ENCODE results near the gene SLAMF1. TPM values are rescaled to one million over a fixed set of nuclear protein-coding genes. Genes with fewer than 3 reads are reported as not detected.

Gene SLAMF1
- total and polyA plus RNA-seq, 2 donors (not counting 1 experiment from before 2014, with no cell fraction given): 20.7 to 42.3 TPM

- Histone ChIP-seq H3K9ac (ENCODE audit: low read length) (no peak overlapping the region), H3K36me3 (replicated peaks in 1 of 2; ENCODE audit: control extremely low read depth in 1 of 2, control insufficient read depth in 1 of 2, extremely low read depth in 1 of 2, insufficient read depth in 2 of 2, low read length in 1 of 2) (peaks cover 0 to 45% of the 10 kb centered on the region in 2 experiments), H3K79me2 (ENCODE audit: control insufficient read depth, insufficient read depth, low read length) (peaks cover 8% of the 10 kb centered on the region), H3K27me3 (replicated peaks in 1 of 4; ENCODE audit: control extremely low read depth in 1 of 4, control insufficient read depth in 3 of 4, insufficient read depth in 4 of 4, low read length in 3 of 4) (no peaks in the 10 kb centered on the region), H3K4me2 (replicated peaks; ENCODE audit: low read depth, low read length, poor library complexity, severe bottlenecking) (peak overlapping the region; percentile 49), H2AFZ (ENCODE audit: insufficient read depth, low read depth, low read length, poor library complexity, severe bottlenecking) (peak overlapping the region; percentile 58), H3K4me1 (ENCODE audit: control insufficient read depth in 2 of 2, insufficient read depth in 2 of 2, low read length in 2 of 2) (peaks cover 20 to 28% of the 10 kb centered on the region in 2 donors), H3K4me3 (ENCODE audit: control extremely low read depth in 1 of 5, extremely low read depth in 1 of 5, insufficient read depth in 1 of 5, low read depth in 2 of 5, low read length in 4 of 5) (no peak overlapping the region), H3K27ac (ENCODE audit: low read length in 2 of 2) (peak overlapping the region; percentile 13 to 68), H4K20me1 (ENCODE audit: control insufficient read depth, insufficient read depth, low read length, poor library complexity, severe bottlenecking) (no peaks in the 10 kb centered on the region), H3K9me3 (ENCODE audit: control extremely low read depth in 1 of 3, control insufficient read depth in 2 of 3, insufficient read depth in 1 of 3, low read length in 2 of 3) (peaks cover 4 to 11% (median 10%) of the 10 kb centered on the region in 3 donors)
- Mint-ChIP-seq H3K9me3 (ENCODE audit: insufficient read depth) (peaks cover 5% of the 10 kb centered on the region), H3K27me3 (no peaks in the 10 kb centered on the region), H3K4me1 (peaks cover 32% of the 10 kb centered on the region), H3K27ac (peak overlapping the region; percentile 89), H3K4me3 (peak overlapping the region; percentile 54)
- DNase-seq: peak; percentile 88
- 80% methylated on average over 1 of the region's 3 CpGs for WGBS (ENCODE audit: insufficient coverage)
- intact Hi-C loops (cut with micrococcal nuclease): loop anchor here (1.0 to 5.0 kb wide), 7 partner anchors 16 to 265 kb away; partner anchors contain the start of genes COPA and NCSTN
- CTCF ChIA-PET: interaction anchor here (0.7 to 10.6 kb wide), 51 partner anchors 10 to 297 kb away, joined by 3 to 233 read pairs (median 5); partner anchors contain the start of gene SLAMF6
- POLR2A ChIA-PET: interaction anchor here (1.0 kb wide), 1 partner anchor 177 kb away, joined by 4 read pairs; no protein-coding TSS in a partner anchor
- TF ChIP-seq EZH2 (IDR thresholded peaks at IDR 0.05; ENCODE audit: borderline replicate concordance, insufficient read depth, low read depth, low read length, poor library complexity, severe bottlenecking) (no peak), CTCF (IDR thresholded peaks at IDR 0.05) (peak; percentile 82)
- peak; percentile 94 for ATAC-seq (ENCODE audit: low read depth)
These were observed 39.7 kb downstream of the SLAMF1 start for GRCh38 chr1:160607011-160607671.

- peak overlapping the region; percentile 49 for H3K4me2 ChIP-seq (replicated peaks; ENCODE audit: low read depth, low read length, poor library complexity, severe bottlenecking)
- peak overlapping the region; percentile 13 to 68 for H3K27ac ChIP-seq (ENCODE audit: low read length in 2 of 2)
- no peak for ATAC-seq (ENCODE audit: low read depth)
These were observed 40.2 kb downstream of the SLAMF1 start for GRCh38 chr1:160606611-160607010.

More at GRCh38 chr1:160606611-160607010, 40.2 kb downstream of the SLAMF1 start:
- DNase-seq: no peak
- Histone ChIP-seq H3K27me3 (replicated peaks in 1 of 4; ENCODE audit: control extremely low read depth in 1 of 4, control insufficient read depth in 3 of 4, insufficient read depth in 4 of 4, low read length in 3 of 4) (no peaks in the 10 kb centered on the region), H3K9ac (ENCODE audit: low read length) (no peak overlapping the region), H2AFZ (ENCODE audit: insufficient read depth, low read depth, low read length, poor library complexity, severe bottlenecking) (peak overlapping the region; percentile 58), H3K4me1 (ENCODE audit: control insufficient read depth in 2 of 2, insufficient read depth in 2 of 2, low read length in 2 of 2) (peaks cover 20 to 28% of the 10 kb centered on the region in 2 donors), H3K79me2 (ENCODE audit: control insufficient read depth, insufficient read depth, low read length) (peaks cover 8% of the 10 kb centered on the region), H4K20me1 (ENCODE audit: control insufficient read depth, insufficient read depth, low read length, poor library complexity, severe bottlenecking) (no peaks in the 10 kb centered on the region), H3K4me3 (ENCODE audit: control extremely low read depth in 1 of 5, extremely low read depth in 1 of 5, insufficient read depth in 1 of 5, low read depth in 2 of 5, low read length in 4 of 5) (no peak overlapping the region), H3K36me3 (replicated peaks in 1 of 2; ENCODE audit: control extremely low read depth in 1 of 2, control insufficient read depth in 1 of 2, extremely low read depth in 1 of 2, insufficient read depth in 2 of 2, low read length in 1 of 2) (peaks cover 0 to 40% of the 10 kb centered on the region in 2 experiments), H3K9me3 (ENCODE audit: control extremely low read depth in 1 of 3, control insufficient read depth in 2 of 3, insufficient read depth in 1 of 3, low read length in 2 of 3) (peaks cover 4 to 12% (median 11%) of the 10 kb centered on the region in 3 donors)
- Mint-ChIP-seq H3K27ac (peak overlapping the region; percentile 89), H3K4me1 (peaks cover 32% of the 10 kb centered on the region), H3K27me3 (no peaks in the 10 kb centered on the region), H3K4me3 (peak overlapping the region; percentile 54), H3K9me3 (ENCODE audit: insufficient read depth) (peaks cover 9% of the 10 kb centered on the region)
- intact Hi-C loops (cut with micrococcal nuclease): loop anchor here (1.0 to 5.0 kb wide), 7 partner anchors 16 to 264 kb away; partner anchors contain the start of genes COPA and NCSTN
- no peak for TF ChIP-seq CTCF (IDR thresholded peaks at IDR 0.05)
- no peak for TF ChIP-seq EZH2 (IDR thresholded peaks at IDR 0.05; ENCODE audit: borderline replicate concordance, insufficient read depth, low read depth, low read length, poor library complexity, severe bottlenecking)
- CTCF ChIA-PET: interaction anchor here (0.7 to 10.6 kb wide), 50 partner anchors 9 to 296 kb away, joined by 3 to 233 read pairs (median 5); partner anchors contain the start of gene SLAMF6
- POLR2A ChIA-PET: interaction anchor here (1.0 to 1.1 kb wide), 2 partner anchors 174 to 177 kb away, joined by 3 to 4 read pairs; no protein-coding TSS in a partner anchor
- WGBS (ENCODE audit: insufficient coverage): 92% methylated on average over 1 of the region's 1 CpG
